Measurements from ENCODE around the gene AK8.

Gene AK8

DNA sequence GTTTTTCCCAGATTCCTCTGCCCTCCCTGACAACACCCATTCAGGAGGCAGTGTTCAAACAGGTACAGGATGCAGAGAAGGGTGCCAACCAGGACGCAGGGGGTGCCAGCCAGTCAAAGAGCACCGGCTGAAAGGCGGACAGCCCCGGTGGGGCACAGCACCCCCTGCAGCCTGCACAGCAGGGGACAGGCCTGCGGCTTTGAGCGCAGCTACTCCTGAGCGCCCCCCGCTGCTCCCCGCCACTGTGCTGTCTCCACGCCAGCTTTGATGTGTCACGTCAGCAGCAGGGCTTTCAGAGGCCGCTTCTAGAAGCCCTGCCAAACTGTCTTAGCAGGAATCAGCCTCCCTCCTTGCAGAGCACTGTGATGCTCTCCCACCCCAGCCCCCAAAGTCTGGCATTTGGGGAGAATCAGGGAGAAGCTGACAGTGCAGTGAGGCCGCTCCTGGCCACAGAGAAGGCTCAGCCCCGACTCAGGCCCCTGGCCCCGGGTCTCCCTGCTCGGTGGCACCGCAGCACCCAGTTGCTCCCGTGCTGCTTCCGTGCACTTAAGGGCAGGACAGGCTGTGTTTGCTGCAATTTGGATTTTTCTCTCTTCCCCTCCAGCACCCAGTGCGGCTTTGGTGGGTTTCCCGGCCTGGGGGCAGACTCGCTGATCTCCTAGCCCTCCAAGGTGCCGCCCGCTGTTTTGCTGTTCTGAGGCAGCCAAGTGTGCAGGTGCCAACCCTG lies 20.3 kb downstream of the AK8 start:
- no peak for DNase-seq

DNA sequence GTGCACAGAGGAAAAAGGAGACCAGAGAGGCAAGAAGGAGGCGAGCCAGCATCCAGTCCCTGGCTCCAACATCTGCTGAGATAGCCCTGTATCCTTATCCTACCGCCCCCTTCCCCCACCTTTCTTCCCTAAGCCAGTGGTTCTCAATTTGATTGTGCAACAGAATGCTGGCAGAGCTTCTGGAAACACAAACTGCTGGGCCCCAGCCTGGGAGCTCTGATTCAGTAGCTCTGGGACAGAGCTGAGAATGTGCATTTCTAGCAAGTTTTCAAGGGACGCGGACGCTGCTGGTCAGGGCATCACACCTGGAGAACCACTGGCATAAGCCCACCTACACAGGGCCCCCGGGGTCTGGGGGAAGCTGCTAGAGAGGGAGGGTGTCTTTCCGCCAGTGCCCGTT lies 21.1 kb downstream of the AK8 start:
- DNase-seq, result peak; percentile 63

DNA sequence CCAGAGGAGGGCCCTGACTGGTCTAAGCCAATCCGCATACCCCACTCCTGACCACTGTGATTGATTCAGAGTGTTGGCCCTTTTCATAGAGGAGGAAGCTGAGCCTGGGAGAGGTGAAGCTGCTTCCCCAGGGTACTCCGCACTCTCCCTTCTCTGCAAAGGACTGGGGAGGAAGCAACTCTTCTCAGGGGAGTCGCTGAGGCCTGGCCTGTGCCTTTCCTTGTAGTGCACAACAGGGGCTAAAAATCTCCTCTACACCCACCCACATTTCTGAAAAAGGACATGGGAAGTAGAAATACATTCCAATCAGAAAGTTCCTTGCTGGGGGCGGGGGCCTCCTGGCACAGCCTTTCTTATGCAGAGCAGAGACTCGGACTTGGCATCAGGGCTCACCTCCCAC lies 22.2 kb downstream of the AK8 start:
- no peak for DNase-seq

DNA sequence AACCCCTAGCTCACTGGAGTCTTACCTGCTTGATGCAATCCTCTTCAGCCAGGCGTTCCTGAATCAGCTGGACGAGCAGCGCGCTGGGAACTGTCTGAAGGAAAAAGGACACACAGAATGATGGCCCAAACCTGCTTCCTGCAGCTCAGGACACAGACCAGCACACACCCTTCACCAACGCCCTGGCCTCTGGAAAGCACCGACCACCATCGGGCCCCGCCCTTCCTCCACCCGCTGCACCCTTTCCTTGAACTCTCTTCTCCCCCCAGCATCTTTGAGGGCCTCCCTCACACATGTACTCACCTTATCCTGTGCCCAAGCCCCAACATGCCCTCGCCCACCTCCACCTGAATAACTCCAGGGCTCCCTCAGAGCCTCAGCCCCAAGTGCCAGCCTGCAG lies 23.3 kb downstream of the AK8 start:
- DNase-seq, result no peak

DNA sequence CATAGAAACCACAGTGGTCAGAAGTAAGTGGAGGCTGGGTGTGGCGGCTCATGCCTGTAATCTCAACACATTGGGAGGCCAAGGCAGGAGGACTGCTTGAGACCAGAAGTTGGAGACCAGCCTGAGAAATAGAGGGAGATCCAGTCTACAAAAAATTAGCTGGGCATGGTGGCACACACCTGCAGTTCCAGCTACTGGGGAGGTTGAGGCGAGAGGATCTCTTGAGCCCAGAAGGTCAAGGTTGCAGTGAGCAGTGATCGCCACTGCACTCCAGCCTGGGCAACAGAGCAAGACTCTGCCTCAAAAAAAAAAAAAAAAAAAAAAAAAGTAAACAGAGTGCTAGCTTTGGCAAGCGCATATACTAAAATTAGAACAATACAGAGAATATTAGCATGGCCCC lies 24.6 kb downstream of the AK8 start:
- DNase-seq, result no peak

DNA sequence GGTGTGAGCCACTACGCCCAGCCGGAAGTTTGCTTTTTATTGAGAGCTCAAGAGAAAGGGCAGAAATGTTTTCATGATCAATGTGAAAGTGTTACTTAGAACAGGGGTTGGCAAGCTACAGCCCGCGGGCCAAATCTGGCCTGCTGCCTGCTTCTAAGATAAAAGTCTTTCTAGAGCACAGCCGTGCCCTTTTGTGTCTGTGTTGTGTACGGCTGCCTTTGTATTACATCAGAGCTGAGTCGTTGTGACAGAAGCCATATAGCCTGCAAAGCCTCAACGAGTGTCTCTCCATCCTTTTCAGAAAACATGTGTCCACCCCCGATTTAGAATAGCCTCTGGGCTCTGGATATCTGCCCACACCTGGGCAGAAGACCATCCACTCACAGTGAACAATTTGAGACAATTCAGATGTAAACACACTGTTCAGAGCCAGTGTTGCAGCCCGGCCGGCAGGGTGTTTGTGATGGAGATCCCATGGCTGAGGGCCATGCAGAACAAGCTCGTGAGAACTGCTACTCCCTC lies 28.8 kb downstream of the AK8 start:
- DNase-seq, result no peak

DNA sequence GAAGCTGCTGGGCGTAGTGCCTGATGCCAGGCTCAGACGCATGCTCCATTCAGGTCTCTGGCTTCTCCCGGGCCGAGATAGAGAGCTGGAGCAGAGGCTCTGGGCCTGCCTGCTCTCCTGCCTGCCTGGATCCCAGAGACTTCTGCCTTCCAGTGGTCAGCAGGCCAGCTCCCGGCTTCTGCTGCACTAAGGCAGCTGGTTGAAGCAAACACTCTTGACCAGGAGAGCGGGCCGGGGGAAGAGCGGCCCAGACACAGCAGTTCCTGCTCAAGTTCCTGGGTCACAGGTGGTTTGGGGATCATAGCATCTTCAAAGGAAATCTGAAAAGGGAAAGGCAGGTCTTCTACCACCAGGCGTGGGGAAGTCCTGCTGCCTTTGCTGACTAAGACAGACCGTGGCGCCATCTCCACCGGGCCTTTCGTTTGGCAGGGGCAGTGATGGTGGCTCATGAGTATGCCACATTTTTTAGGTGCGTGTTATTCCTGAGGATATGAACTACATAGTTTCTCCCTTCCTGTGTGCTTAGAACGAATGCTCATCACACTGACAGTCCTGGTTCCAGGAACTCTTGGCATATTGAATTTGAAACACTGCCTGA lies 31.1 kb downstream of the AK8 start:
- DNase-seq, result no peak

DNA sequence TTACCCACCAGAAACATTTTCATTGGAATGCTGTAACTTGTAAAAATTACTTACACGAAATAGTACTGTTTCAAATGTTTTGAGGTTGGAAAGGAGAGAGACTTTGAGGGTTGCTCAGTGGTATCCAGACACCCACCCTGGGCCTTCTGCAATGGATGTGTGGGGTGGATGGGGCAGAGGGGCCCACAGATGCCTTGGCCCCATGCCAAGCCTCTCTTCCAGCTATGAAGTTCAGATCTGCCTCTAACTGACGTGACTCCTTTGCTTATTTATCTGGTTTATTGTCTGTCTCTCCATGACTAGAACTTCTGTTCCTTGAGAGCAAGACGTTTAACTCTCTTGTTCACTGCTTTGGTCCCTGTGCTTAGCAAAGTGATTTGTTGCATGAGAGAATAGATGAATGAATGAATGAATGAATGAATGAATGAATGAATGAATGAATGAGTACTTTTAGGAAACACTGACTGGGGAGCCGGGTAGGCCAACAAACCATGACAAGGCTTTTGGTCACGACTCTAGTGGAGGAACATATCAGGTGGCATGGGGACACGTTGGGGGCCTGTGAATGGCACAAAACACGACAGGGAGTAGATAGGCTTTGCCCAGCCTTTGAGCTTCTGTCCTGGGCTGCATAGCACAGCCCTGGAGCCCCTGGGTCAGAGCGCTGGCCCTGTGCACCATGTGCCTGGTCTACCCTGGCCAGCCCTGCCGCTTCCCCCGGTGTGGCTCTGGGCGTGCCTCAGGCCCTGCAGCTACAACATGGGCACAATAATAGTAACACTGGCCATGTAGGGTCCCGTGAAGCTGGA lies 31.8 kb downstream of the AK8 start:
- DNase-seq, result no peak

DNA sequence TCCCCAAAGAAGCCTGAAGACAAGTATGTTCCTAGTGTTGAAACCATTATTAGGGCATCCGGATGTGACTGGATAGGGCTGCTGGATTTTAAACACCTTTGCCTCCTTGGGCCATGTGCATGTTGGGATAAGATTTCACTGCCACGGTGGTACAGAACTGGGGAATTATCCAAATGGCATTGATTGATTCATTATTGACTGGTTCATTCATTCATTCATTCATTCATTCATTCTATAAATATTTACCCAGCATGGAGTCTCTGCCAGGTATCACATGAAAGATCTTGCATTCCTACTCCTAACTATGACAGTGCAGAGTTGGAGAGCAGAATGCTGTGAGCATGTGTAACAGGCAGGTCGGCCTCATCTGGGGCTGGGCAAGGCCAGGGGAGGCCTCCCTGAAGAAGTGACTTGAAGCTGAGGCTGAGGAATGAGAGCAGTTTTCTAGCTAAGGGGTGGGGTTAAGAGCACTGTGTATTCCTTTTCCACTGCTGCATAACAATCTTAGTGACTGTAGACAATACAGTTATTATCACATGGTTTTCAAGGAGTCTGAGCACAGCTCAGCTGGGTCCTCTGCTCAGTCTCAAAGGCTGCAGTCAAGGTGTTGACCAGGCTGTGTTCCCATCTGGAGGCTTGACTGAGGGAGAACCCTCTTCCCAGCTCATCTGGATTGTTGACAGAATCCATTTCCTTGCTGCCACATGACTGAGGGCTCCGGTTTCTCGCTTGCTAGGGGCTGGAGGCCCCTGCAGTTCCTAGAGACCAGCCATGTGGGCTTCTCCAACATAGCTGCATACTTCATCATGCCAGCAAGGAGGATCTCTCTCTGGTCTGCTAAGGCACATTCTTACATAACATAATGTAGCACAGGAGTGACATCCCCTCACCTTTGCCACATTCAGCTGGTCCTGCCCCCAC lies 35.7 kb downstream of the AK8 start:
- no peak for DNase-seq

DNA sequence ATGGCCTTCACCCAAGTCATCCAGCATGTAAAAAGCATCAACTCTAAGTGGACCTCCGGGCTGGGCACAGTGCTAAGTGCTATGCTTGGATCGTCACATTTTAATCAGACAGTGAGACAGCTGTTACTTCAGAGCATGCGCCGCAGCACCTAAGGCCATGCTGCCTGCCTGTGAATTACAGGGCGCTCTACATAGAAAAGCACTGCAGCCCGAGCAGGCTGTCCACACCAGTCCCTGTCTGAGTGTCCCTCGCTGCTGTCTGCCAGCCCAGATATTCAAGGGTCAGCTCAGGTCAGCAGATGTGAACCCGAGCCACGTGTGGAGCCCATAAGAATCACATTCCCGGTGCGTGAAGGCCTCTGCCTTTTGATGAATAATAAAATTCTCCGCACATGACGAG lies 37.1 kb downstream of the AK8 start:
- DNase-seq, result no peak

DNA sequence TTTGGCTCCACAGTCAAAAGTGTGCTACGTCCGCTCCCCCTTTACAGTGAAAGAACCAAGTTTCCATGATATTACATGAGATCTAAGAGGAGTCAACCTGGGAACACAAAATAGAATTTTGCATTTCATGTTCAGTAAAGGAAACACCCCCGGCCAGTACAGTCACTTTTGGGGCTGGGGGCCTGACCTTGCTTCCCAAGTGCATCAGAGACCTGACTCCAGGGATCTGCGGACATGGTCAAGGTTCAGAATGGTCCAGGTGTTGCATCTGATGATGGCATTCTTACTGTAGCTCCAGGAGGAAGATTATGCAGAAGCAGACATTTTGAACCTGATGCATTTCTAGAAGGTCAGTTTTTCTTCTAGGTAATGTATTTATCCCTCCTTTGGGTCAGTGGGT lies 39.8 kb downstream of the AK8 start:
- DNase-seq, result no peak

DNA sequence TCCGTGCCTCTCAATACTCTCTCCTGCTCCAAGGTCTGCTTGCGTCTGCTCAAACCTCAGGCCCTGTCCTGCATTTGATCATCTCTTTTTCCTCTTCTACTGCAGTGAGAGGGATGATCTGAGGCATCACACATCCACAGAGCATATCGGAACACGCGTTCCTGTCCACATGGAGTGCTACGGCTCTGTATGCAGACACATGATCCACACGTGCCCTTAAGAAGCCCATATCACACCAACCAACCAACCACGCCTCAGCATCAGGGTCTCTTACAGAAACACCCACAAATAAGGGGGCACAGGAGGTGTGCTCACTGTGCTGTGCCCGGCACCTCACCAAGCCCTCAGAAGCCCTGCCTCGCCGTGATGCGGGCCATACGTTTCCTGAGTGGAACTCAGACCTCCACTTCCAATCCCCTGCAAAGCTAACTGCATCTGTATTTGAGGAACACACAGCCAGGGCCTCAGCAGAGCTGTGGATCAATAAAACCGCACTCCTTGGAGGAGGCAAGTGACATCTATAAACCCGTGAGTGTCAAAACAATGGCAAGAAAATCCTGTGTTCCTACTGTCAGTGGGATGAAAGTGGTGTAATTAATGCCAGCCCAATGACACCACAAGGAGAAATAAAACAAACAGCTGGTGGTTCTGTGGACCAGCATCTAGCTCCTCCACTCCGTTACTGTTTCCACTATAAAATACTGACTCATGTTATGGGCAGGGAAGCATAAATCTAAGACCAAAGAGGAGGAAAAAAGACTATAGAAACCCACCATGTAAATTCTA lies 40.4 kb downstream of the AK8 start:
- DNase-seq, result no peak

DNA sequence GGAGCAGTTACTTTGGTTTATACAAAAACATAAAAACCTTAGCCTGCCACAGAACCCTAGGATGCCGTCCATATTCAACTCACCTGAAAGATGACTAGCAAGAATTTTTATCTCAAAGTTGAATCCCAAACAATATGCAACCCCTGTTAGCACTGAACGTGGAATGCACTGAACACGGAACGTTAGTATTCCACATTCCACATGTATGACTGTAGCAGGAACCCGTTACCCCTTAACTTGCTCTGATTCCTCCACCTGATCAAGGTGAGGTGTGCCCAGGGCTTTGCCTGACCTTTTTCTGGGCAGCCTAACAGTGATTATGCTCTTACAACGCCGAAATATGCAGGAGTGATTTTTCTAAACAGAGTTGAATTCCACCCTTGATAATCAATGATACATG lies 43.7 kb downstream of the AK8 start:
- DNase-seq, result no peak

DNA sequence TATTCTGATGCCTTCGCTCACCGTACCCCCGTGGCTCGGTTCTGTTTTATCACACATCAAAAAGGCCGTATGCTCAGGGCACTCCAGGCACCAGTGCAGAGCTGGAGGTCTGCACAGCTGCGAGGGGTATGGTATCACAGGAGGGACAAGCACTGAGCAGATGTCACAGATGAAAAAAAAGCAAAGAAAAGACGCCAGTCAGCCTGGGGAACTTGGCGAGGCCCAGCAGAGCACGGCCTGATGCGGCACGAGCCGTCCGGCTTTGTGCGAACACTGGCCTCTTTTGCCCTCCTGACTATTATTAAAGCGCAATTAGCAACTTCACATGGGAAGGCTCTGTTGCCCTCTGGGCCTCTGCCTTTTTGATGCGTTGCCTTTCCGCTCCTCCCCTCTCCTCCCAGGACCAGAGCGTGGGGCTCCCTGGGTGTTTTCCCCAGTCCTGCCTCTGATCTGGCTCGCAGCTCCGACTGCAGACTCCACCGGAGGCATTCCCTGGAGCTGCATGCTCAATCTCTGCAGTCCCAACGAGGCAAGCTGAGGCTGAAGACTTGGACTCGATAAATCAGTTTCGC lies 44.4 kb downstream of the AK8 start:
- no peak for DNase-seq

DNA sequence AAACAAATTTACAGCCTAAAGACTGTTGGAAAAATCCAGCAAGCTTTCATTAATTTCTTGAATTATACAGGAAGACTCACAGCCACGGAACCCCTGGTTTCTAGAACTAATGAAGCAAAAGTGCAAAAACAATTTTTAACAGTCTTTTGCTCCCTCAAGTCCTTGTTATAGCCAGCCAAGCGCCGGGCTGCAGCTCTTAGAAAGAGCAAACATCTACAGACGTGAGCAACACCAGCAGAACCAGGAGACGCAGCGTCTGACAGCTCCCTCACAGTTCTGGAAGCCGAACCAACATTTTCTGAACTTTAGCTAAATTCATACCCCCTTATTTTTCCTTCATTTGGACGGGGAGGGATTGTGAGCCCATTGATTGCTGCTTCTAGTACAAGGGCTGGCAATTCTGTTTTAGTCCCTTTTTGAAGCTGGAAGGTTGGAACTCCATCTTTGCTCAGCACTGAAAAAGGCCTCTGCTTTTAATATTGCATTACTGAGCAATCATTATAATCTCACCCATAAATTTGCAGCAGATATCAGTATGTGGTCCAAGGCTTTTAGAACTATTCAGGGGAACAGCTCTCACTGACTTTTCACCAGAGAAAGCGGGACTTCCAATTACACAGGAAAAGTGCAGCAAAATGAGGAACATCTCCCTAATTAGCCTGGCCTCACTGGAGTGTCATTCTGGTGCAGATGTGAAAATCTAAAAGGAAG lies 45.8 kb downstream of the AK8 start:
- DNase-seq, result no peak

DNA sequence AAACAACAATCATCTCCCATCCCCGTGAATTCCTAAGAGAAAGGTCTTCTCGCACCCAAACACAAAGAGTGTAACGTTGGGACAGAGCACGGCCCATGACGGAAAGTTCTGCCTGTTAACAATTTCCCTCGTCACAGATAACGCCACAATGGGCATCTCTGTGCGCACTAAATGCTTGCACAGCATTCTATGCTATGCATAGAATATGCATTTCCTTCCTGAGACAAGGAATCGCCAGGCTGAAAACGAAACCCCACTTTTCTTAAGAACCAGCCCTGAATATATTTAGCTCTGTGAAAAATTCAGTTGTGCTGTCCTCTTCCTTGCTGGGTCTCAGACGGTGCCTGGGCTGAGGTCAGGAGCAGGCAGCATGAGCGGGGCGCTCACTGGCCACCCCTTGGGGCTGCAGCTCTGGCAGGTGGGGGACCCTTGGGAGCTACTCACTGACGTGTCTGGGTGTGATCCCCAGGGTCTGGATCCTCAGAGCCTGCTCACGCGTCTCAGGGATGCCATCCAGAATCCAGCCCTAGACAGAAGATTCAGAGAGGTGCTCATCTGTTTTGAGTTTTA lies 49.8 kb downstream of the AK8 start:
- DNase-seq, result no peak

DNA sequence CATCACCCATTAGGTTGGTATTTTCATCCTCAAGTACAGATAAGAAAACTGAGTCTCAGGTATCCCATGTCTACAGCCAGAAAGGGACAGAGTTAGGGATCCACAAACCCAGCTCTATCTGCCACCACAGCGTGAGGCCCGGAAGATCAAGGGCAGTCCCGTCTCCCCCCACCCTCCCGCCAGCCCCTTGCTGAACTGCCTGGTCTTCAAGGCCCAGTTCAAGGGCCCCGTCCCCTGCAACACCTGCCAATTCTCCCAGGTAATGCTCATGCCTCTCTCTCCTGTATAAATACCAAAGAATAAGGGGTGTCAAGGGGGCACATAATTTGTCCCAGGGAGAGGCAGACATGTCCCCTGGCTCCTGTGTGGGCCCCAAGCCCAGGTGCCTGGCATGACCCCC lies 50.7 kb downstream of the AK8 start:
- no peak for DNase-seq

DNA sequence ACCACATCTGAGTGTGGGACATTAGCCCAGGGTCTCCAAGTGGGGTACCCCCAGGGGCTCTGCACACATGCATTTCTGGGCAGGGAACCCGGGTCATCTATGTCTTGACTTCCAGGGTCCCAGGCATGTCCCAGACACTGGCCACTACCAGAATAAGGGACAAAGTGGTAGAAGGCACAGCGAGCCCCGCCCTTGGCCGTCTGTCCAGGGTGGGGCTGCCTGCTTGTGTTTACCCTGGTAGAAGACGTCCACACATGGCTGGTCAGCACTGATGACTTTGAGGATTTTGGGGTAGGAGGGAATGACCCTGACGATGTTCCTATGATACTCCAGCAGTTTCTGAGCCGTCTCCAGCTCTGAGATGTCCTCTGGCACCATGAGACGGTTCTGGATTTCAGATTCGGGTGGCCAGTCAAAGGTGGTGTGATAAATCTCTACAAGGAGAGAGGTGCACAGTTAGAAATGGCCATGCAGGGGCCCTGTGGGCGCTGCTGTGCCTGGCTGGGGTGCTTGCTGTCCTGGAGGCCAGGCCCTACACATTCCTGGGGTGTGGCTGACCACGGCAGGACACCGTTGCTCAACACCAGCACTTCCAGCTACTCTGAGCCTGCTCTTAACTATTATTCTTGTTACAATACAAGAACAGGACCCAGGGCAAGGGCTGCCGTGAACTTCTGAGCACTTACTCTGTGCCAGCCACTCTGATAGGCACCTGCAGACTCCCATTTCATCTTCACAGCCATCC lies 51.3 kb downstream of the AK8 start:
- DNase-seq, result no peak

DNA sequence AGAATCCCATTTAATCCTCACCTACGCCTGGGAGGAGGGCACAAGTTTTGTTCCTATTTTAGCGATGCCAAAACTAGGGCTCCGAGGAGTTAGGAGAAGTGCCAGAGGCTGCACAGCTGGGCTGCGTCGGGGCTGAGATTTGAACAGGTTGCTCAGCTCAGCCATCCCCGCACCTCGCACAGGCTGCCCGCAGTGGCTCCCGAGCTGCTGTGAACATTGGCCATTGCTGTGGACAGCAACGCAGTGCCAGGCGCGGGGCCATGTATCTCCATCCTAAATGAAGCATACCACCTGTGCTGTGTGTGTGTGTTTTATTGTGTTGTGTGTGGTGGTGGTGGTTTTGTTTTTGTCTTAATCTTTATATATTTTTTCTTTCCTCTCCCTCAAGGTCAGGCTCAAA lies 52.0 kb downstream of the AK8 start:
- no peak for DNase-seq

DNA sequence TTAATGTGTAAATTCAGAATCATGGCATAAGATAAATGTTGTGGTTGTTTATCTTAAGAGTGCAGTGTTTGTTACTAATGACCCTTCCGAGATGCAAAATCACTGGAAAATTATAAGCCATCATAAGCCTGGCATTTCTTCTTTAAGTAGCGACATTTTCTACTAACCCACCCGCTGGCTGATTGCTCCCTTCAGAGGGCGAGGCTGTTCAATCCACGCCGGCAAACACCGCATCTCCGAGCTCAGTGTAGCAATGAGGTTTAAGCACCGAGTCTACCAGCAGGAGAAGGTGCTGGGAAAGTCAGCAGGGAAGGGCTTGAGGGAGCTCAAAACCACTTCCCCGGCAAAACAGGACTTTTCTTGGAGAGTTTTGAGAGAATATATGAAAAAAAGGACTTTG lies 52.7 kb downstream of the AK8 start:
- no peak for DNase-seq

All from right forelimb (tissue), 1 donor.